Stimulated activated CD8-positive, alpha-beta memory T cell treated with anti-CD3 and anti-CD28 coated beads, Interleukin-4, amount 100 ng/mL, for 24 hours (primary cell): ENCODE data around the gene SH3RF1.
"Not testable (repeated sequence)": the region's sequence is repeated elsewhere in the genome, so short reads cannot be mapped to it uniquely, and the experiment has no call there.

Source experiments
- DNase-seq: peaks from one replicate; pipeline ENCODE4 v3.0.0-alpha.2; 2020; ENCODE audit warnings: low read depth

Gene SH3RF1

DNA sequence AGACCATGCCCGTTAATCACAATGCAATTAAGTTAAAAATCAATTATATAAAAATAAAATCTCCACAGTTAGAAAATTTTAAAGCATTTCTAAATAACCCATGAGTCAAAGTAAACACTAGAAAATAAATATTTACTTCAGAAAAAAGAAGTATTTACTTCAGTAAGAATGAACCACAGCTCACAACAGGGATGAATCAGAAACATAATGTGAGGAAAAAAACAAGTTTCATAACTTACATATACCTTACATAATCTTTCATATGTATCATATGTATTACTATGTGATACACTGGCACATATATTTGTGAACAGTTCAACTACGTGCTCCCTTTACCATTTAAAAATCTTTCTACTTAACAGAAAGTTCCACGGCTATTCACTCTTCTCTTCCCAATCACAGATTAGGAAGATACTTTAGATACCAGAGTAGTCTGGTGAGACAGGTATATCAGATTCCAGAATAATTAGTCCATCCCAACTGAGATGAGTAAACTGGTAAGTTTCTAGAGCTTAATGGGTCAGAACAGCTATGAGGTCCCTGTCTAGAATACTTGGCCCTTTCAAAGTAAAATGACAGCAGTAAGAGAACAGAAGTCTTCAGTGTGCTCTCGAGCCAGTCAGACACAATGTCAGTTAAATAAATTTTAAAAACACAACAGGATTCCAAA, 70.3 kb downstream of the SH3RF1 start:
- no peak for DNase-seq

DNA sequence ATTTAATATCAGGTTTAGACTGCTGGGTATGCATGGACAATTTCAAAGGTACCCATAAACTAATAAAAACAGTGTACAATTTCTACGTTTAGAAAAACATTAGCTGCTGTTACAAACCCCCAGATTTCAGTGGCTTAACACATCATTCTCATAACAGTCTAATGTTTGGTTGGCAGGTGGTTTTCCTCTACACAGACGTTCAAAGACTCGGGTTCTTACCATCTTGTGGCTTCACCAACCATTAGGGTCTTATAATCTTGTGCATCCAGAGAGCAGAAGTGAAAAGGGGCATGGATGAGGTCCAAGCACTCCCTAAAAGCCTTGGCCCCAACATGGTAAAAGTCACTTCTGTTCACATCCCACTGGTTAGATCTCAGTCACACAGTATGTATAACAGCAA, 71.6 kb downstream of the SH3RF1 start:
- DNase-seq, result no peak

DNA sequence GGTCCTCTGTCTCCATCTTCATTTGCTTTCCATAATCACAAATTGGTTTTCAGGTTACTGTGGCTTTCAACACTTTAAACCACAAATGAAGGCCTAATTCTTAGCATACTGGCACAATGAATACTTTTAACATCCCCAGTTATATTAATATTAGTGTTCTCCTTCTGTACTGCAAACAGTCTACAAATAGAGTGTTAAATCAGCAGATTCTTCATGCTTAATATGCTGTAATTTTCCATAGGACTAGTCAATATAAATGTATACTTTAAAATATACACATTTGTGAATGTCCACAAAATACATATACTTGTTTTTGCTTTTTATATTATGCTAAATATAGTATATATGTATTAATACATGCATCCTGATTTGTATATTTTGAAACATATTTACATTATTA, 72.6 kb downstream of the SH3RF1 start:
- no peak for DNase-seq

DNA sequence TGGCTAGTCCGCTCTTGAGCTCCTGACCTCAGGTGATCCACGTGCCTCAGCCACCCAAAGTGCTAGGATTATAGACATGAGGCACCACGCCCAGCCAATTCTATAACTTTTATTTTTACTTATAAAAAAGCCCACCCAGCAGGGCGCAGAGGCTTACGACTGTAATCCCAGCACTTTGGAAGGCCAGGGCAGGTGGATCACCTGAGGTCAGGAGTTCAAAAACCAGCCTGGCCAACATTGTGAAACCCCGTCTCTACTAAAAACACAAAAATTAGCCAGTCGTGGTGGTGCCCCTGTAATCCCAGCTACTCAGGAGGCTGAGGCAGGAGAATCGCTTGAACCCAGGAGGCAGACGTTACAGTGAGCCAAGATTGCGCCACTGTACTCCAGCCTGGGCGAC, 73.5 kb downstream of the SH3RF1 start:
- not testable (repeated sequence) for DNase-seq

DNA sequence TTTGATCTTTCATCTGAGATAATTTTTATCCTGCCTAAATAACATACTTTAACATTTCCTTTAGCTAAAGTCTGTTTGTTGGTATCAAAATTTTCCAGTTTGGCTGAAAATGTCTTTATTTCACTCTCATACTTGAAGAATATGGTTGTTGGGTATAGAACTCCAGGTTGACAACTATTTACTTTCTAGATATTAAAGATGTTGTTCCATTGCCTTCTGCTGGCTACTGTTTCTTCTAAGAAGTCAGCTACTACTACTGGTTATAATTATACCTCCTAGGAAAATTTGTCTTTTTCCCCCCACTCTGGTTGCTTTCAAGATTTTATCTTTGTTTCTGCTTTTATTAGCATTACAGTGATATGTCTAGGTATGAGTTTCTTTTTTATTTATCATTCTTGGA, 75.7 kb downstream of the SH3RF1 start:
- DNase-seq, result no peak

GRCh38 chr4:169189968-169190367, 80.8 kb downstream of the SH3RF1 start:
- DNase-seq, result not testable (repeated sequence)

DNA sequence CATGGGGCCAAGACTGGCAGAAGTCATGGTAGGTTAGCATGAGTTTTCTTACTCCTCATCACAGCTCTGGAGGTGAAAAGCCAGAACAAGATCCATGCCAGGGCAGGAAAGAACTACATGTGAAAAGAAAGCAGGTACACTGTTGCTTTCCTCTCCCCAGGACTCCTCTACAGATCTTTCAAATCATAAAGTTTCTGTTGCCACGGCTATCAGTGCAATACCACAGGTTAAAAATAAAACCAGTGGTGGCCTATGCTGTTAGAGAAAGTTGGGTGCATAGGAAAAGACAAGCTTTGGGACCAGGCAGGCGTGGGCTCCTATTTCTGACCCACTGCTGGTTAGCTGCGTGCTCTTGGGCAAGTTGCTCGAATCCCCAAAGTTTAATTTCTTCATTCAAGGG, 81.4 kb downstream of the SH3RF1 start:
- DNase-seq, result no peak

- no peak for DNase-seq
Measured at GRCh38 chr4:169188204-169188603, 82.6 kb downstream of the SH3RF1 start.

- DNase-seq, result no peak
Measured at GRCh38 chr4:169185133-169185956, 85.4 kb downstream of the SH3RF1 start.

DNA sequence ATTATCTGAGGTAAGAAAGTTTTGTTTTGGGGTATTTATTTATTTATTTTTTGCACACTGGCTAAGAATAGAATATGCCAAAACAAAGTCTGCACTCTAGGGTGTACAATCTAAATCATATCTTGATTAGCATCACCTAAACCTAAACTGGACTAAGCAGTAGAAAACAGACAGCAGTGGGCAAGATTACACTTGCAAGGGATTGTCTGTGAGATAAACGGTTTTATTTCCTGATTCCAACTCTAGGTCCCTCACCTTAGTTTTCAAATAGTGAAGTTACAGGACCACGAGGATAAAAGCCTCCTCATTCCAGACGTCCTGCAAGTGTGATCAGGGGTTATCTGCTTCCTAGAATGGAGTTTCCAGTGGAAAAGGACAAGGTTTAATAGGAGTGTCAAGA, 86.1 kb downstream of the SH3RF1 start:
- DNase-seq, result no peak

DNA sequence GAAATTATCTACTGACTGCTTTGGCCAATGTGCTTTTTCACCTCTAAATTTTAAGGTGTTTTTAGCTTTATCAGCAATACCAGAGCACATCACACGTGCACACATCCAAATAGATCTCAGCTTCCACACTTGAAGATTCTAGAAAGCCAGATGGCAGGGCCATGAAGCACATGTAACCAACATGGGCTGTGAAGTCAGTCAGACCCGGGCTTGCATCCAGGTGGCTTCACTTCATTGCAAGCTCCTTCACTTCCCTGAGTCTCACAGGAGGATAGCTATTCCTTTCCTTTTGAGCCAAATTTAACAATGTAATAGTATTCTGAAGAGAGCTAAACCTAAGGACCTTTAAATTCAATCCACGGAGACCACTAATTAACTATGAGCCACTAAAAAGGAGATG, 86.5 kb downstream of the SH3RF1 start:
- no peak for DNase-seq

DNA sequence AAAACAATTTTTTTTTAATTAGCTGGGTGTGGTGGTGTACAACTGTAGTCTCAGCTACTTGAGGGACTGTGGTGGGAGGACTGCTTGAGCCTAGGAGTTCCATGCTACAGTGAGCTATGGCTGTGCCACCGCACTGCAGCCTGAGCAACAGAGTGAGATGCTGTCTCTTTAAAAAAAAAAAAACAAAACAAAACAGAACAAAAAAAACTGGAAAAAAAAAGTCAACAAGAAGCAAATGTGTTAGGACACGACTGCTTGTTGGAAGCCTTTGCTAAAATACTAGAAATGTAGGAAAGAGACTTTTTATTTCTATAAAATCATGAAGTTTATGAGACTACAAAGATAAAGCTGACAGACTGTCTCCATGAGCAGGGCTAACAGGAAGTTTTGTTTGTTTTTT, 87.2 kb downstream of the SH3RF1 start:
- no peak for DNase-seq

- no peak for DNase-seq
Measured at GRCh38 chr4:169179609-169180521, 90.9 kb downstream of the SH3RF1 start.

- not testable (repeated sequence) for DNase-seq
Measured at GRCh38 chr4:169178092-169178491, 92.7 kb downstream of the SH3RF1 start.

- no peak for DNase-seq
Measured at GRCh38 chr4:169175476-169175875, 95.3 kb downstream of the SH3RF1 start.

DNA sequence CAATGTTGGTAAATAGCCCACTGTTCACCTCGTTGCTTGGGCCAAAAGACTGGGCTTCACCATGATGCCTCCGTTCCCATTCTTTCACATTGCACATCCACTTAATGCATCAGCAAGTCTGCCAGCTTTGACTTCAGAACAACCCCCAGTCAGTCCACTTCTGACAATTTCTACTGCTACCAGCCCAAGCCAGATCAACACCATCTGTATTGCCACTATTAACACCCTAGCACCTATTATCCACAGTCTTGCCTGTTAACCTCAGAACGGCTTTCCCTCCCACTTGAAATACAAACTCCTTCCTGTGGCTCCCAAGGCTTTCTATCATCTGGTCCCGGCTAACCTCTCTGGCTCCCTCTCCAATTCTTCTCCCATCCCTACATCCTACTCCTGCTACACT, 95.7 kb downstream of the SH3RF1 start:
- DNase-seq, result no peak

DNA sequence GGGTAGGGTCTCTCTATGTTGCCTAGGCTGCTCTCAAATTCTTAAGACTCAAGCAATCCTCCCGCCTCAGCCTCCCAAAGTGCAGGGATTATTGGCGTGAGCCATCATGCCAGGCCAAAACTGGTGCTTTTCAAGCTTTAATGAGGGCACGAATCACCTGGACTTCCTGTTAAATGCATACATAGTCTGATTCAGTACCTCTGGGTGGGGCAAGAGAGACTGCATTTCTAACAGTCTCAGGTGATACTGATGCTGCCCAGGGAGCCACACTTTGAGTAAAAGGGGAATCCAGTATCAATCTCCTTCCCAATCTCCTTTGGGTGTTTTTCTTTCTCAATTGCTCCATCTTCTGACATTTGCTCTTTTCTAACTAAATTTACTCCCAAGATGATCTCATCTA, 96.5 kb downstream of the SH3RF1 start:
- DNase-seq, result no peak

DNA sequence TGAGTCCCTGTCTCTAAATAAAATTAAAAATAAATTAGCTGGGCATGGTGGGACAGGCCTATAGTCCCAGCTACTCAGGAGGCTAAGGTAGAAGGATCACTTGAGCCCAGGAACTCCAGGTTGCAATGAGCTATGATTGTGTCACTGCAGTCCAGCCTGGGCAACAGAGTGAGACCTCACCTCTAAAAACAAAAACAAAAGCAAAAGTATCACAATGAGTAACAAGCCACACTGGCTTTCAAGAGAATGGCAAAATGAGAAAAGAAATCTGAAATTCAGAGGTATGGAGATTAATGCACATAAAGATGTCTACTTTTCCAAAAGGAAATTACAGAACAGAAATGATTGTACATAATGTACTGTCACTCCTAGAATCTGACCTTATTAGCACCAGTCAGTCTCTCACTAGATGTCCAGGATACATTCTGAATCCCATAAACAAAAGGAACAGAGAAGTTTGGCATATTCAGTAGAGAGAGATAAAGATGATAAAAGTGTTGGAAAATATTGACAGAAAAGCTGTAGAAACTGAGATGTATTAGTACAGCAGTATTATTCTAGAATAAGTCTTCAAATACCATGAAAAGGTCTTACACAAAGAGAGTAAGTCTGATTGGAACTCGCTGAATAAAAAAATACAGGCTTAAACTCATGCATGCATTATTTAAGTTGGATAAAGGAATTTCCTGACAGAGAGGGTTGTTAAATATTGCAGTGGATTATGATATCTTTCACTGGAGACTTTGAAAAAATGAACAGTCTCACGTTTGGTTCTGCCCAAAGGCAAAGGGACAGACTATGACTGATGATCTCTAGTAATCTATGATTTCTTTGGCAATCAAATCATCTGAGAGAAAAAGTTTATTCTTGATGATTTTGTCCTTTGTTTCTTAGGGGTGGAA, 102.5 kb downstream of the SH3RF1 start:
- DNase-seq, result no peak

DNA sequence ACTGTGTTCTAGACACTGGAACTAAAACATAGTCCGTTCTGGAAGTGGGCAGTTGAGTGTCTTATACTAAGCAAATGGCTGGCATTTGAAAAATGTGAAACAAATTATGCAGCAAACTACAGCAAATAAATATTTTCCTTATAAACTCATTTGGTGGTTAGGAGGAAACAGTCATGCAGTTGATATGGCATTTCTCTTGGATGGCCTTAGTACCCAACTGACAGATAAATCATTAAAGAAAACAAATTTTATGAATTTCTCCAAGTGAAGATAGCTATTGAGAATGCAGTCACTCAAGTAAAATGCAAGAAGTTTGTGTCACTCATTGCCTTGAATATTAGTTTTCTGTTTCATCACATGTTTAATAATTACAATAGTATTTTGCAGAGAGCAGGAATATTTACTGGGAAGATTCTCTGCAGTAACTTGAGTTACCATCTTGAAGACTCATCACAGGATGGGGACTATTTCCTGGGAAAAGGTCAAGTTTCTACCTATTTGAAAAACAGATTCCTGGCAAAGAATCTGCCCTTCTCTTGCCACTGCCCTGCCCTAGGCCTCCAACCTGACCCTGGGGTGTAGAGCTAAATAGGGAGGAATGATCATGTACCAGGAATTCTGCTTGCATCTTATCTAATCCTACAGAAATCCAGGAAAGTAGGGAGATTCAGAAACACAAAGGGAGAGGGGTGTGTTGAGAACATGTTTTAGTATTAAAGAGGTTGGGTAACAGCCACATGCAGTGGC, 105.9 kb downstream of the SH3RF1 start:
- DNase-seq, result no peak

- no peak for DNase-seq
Measured at GRCh38 chr4:169163947-169164668, 106.6 kb downstream of the SH3RF1 start.
